GM19099 (cell line): Measurements from ENCODE around the gene LEF1.

Source experiments
- POLR2A ChIP-seq: IDR thresholded peaks from 3 replicates; pipeline ENCODE4 v1.6.1; 2011; ENCODE audit warnings: low read depth; ENCODE audit not compliant: insufficient read length; ENCODE audit errors: extremely low read depth

The LEF1 gene

GRCh38 chr4:108191269-108191914, 22.7 kb upstream of the LEF1 start:
- no peak for TF ChIP-seq POLR2A

GRCh38 chr4:108188770-108189169, 20.0 kb upstream of the LEF1 start:
- no peak for TF ChIP-seq POLR2A

GRCh38 chr4:108185252-108185651, 16.5 kb upstream of the LEF1 start:
- TF ChIP-seq POLR2A, result no peak

GRCh38 chr4:108184453-108185049, 15.8 kb upstream of the LEF1 start:
- no peak for TF ChIP-seq POLR2A

GRCh38 chr4:108181704-108182103, 13.0 kb upstream of the LEF1 start:
- no peak for TF ChIP-seq POLR2A

GRCh38 chr4:108180513-108180912, 11.8 kb upstream of the LEF1 start:
- no peak for TF ChIP-seq POLR2A

GRCh38 chr4:108175966-108176365, 7.2 kb upstream of the LEF1 start:
- TF ChIP-seq POLR2A, result no peak

GRCh38 chr4:108174856-108175255, 6.1 kb upstream of the LEF1 start:
- no peak for TF ChIP-seq POLR2A

GRCh38 chr4:108173599-108174057, 4.9 kb upstream of the LEF1 start:
- no peak for TF ChIP-seq POLR2A

GRCh38 chr4:108172753-108173598, 4.2 kb upstream of the LEF1 start:
- peak; percentile 17 for TF ChIP-seq POLR2A

GRCh38 chr4:108172231-108172752, 3.6 kb upstream of the LEF1 start:
- no peak for TF ChIP-seq POLR2A

- TF ChIP-seq POLR2A, result no peak
Observed at GRCh38 chr4:108171339-108172230, 2.9 kb upstream of the LEF1 start.

GRCh38 chr4:108170631-108171338, 2.1 kb upstream of the LEF1 start:
- TF ChIP-seq POLR2A, result no peak

- TF ChIP-seq POLR2A, result no peak
Observed at GRCh38 chr4:108169664-108170063, 932 bp upstream of the LEF1 start.
